Left ventricle myocardium inferior (tissue), 1 donor: ENCODE results near the gene ALDH3A1. TPM values are rescaled to one million over a fixed set of nuclear protein-coding genes. Genes with fewer than 3 reads are reported as not detected.

Experiments
- DNase-seq: peaks from one replicate; pipeline ENCODE4 v3.0.0-alpha.2; 2020
- H3K27ac ChIP-seq: fragments of 200-600 bp; replicated peaks from 2 replicates; pipeline ENCODE4 v1.8.0; 2021
- H3K27me3 ChIP-seq: fragments of 200-600 bp; 2 replicates; pipeline ENCODE4 v1.8.0; 2021; ENCODE audit warnings: low read depth
- H3K36me3 ChIP-seq: fragments of 200-600 bp; 2 replicates; pipeline ENCODE4 v1.8.0; 2021
- H3K4me1 ChIP-seq: fragments of 200-600 bp; 2 replicates; pipeline ENCODE4 v1.8.0; 2021
- H3K4me3 ChIP-seq: fragments of 200-600 bp; 2 replicates; pipeline ENCODE4 v1.8.0; 2021; ENCODE audit warnings: mild to moderate bottlenecking, moderate library complexity
- H3K9me3 ChIP-seq: fragments of 200-600 bp; replicated peaks from 2 replicates; pipeline ENCODE4 v1.8.0; 2021
- intact Hi-C: fragments of 100-400 bp; cut with micrococcal nuclease; formaldehyde crosslinking; loops from one replicate; pipeline ENCODE4 v1.11.0; 2022
- total RNA-seq: library from RNA; stranded (reverse); fragmentation: NEBNext Ultra II Directional; extraction: Animal tissue kit (Norgen Biotek cat#: 25700); gene quantifications from one replicate; pipeline ENCODE4 v1.2.1, GENCODE V29; 2021
- TF ChIP-seq, protein P1 (sequence below): fragments of 200-600 bp; IDR thresholded peaks from 2 replicates; pipeline ENCODE4 v1.8.0; 2021; ENCODE audit warnings: antibody characterized with exemption, mild to moderate bottlenecking, borderline replicate concordance
- donor health status: DM: no; HTN: yes; CAD: no; lungs with severe emphysema.

Gene ALDH3A1
- total RNA-seq, 1 donor from 2014 or later: not detected

GRCh38 chr17:19781488-19782458 lies 33.7 kb upstream of the ALDH3A1 start:
- Histone ChIP-seq H3K4me3 (no peak overlapping the region), H3K9me3 (no peaks in the 10 kb centered on the region), H3K4me1 (no peaks in the 10 kb centered on the region), H3K27me3 (no peaks in the 10 kb centered on the region), H3K36me3 (peaks cover 52% of the 10 kb centered on the region), H3K27ac (no peak overlapping the region)
- TF ChIP-seq, protein P1, sequence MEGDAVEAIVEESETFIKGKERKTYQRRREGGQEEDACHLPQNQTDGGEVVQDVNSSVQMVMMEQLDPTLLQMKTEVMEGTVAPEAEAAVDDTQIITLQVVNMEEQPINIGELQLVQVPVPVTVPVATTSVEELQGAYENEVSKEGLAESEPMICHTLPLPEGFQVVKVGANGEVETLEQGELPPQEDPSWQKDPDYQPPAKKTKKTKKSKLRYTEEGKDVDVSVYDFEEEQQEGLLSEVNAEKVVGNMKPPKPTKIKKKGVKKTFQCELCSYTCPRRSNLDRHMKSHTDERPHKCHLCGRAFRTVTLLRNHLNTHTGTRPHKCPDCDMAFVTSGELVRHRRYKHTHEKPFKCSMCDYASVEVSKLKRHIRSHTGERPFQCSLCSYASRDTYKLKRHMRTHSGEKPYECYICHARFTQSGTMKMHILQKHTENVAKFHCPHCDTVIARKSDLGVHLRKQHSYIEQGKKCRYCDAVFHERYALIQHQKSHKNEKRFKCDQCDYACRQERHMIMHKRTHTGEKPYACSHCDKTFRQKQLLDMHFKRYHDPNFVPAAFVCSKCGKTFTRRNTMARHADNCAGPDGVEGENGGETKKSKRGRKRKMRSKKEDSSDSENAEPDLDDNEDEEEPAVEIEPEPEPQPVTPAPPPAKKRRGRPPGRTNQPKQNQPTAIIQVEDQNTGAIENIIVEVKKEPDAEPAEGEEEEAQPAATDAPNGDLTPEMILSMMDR: no peak
- intact Hi-C loops: no loop called here
- no peak for DNase-seq

DNA sequence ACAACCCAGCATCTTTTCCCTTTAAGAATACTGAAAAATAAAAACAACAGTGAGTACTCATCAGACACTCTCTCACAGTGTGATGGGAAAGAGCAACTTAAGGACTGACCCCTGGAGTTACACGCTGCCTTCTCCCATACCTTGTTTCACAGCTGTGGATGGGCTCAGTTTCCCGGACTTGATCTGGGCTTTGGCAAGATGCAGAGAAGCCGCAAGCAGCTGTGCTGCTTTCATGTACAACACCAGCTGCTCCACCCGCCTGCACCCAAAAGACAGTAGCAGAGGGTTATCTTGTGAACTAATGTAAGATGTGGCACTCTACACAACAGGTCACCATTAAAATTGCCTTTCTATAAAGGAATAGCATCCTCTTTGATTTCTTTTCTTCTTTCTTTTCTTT lies 32.7 kb upstream of the ALDH3A1 start:
- no peaks in the 10 kb centered on the region for H3K4me1 ChIP-seq
- no peaks in the 10 kb centered on the region for H3K9me3 ChIP-seq
- H3K36me3 ChIP-seq: peaks cover 61% of the 10 kb centered on the region
- no peaks in the 10 kb centered on the region for H3K27me3 ChIP-seq
- intact Hi-C loops: no loop called here
- H3K27ac ChIP-seq: no peak overlapping the region
- no peak overlapping the region for H3K4me3 ChIP-seq
- no peak for DNase-seq
- TF ChIP-seq, protein P1: no peak

GRCh38 chr17:19773534-19773933 lies 25.4 kb upstream of the ALDH3A1 start:
- intact Hi-C loops: no loop called here
- peaks cover 50% of the 10 kb centered on the region for H3K36me3 ChIP-seq
- TF ChIP-seq, protein P1: no peak
- H3K4me3 ChIP-seq: no peak overlapping the region
- no peak for DNase-seq
- no peaks in the 10 kb centered on the region for H3K9me3 ChIP-seq
- no peaks in the 10 kb centered on the region for H3K27me3 ChIP-seq
- H3K27ac ChIP-seq: no peak overlapping the region
- H3K4me1 ChIP-seq: no peaks in the 10 kb centered on the region

GRCh38 chr17:19771971-19772630 lies 24.0 kb upstream of the ALDH3A1 start:
- no peak overlapping the region for H3K4me3 ChIP-seq
- H3K36me3 ChIP-seq: peaks cover 37% of the 10 kb centered on the region
- no peaks in the 10 kb centered on the region for H3K4me1 ChIP-seq
- DNase-seq: no peak
- TF ChIP-seq, protein P1: no peak
- intact Hi-C loops: no loop called here
- H3K27me3 ChIP-seq: no peaks in the 10 kb centered on the region
- no peak overlapping the region for H3K27ac ChIP-seq
- H3K9me3 ChIP-seq: no peaks in the 10 kb centered on the region

DNA sequence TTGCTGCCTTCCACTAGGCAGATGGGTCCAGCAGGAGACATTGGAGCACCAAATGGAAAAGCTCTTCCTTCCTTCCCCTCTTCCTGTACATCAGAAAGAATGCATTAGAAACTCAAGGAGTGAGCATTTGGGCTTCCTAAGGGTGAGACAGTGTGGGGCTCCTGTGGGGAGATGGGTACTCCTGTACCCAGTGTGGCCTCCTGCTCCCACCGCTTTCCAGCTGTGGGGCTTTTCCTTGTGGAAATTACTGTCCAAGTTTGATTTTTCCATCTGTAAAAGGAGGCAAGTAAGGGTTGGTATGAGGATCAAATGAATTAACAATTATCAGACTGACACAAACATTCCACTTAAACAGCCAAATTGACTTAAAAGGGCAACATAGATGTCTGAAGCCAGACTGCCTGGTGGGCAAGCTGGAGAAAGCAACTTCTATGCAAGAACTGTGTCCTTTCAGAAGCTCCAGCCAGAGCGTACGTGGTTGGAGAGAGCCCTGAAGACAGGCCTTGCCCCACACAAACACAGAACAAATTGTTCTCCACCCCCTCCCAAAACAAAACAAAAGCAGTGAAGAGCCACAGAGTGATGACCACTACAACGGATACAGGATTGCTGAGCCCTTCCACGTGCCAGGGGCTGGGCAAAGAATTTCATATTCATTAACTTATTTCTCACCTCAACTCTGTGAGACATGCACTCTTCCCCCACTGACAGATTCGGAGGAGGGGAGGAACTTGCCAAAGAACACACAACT lies 23.1 kb upstream of the ALDH3A1 start:
- H3K4me3 ChIP-seq: no peak overlapping the region
- H3K27ac ChIP-seq: no peak overlapping the region
- H3K9me3 ChIP-seq: no peaks in the 10 kb centered on the region
- H3K27me3 ChIP-seq: no peaks in the 10 kb centered on the region
- TF ChIP-seq, protein P1: no peak
- H3K4me1 ChIP-seq: peaks cover 2% of the 10 kb centered on the region
- DNase-seq: no peak
- intact Hi-C loops: no loop called here
- peaks cover 28% of the 10 kb centered on the region for H3K36me3 ChIP-seq
